GM23338 (cell line): ENCODE measurements around the gene TOMM7. TPM values are rescaled to one million over a fixed set of nuclear protein-coding genes. Genes with fewer than 3 reads are reported as not detected.
"Not testable (repeated sequence)": the region's sequence is repeated elsewhere in the genome, so short reads cannot be mapped to it uniquely, and the experiment has no call there.

ENCODE experiments used
- ATAC-seq: fragments of 200-7000 bp; cut with Tn5 transposase; 3 replicates; pipeline ENCODE4 v1.9.1; 2020
- DNase-seq: peaks from one replicate; pipeline ENCODE4 v3.0.0-alpha.2; 2015; ENCODE audit warnings: low spot score
- H2AFZ ChIP-seq: fragments of 200-600 bp; sonication (generic); 2 replicates; pipeline ENCODE4 v1.8.0; 2016; ENCODE audit warnings: antibody characterized with exemption, mild to moderate bottlenecking, moderate library complexity
- H3F3A ChIP-seq: fragments of 200-600 bp; sonication (generic); replicated peaks from 2 replicates; pipeline ENCODE4 v1.8.0; 2017; ENCODE audit warnings: antibody characterized with exemption, mixed run types, low read depth
- H3K27ac ChIP-seq: fragments of 200-600 bp; sonication (generic); 2 replicates; pipeline ENCODE4 v1.6.1; 2016; ENCODE audit warnings: low read depth
- H3K27me3 ChIP-seq: fragments of 200-600 bp; sonication (generic); 2 replicates; pipeline ENCODE4 v1.8.0; 2016; ENCODE audit warnings: mild to moderate bottlenecking, mixed run types, moderate library complexity; ENCODE audit not compliant: insufficient read depth
- H3K36me3 ChIP-seq: fragments of 200-600 bp; sonication (generic); 2 replicates; pipeline ENCODE4 v1.8.0; 2016; ENCODE audit warnings: mild to moderate bottlenecking; ENCODE audit not compliant: insufficient read depth
- H3K4me1 ChIP-seq: fragments of 200-600 bp; sonication (generic); 2 replicates; pipeline ENCODE4 v1.8.0; 2016; ENCODE audit warnings: mild to moderate bottlenecking, moderate library complexity; ENCODE audit not compliant: insufficient read depth
- H3K4me2 ChIP-seq: fragments of 200-600 bp; sonication (generic); 2 replicates; pipeline ENCODE4 v1.7.1; 2017; ENCODE audit warnings: mixed run types
- H3K4me3 ChIP-seq: fragments of 200-600 bp; sonication (generic); 2 replicates; pipeline ENCODE4 v1.6.1; 2016; ENCODE audit warnings: mixed run types
- H3K79me2 ChIP-seq: fragments of 200-600 bp; sonication (generic); replicated peaks from 2 replicates; pipeline ENCODE4 v1.8.0; 2017; ENCODE audit warnings: mild to moderate bottlenecking; ENCODE audit not compliant: insufficient read depth
- H3K9me2 ChIP-seq: fragments of 200-600 bp; sonication (generic); 2 replicates; pipeline ENCODE4 v1.8.0; 2017; ENCODE audit not compliant: insufficient read depth
- H4K20me1 ChIP-seq: fragments of 200-600 bp; sonication (generic); replicated peaks from 2 replicates; pipeline ENCODE4 v1.8.0; 2017; ENCODE audit warnings: mild to moderate bottlenecking; ENCODE audit not compliant: insufficient read depth
- H3K27ac Mint-ChIP-seq: 2 replicates; pipeline ENCODE4 v1.8.0; 2020; ENCODE audit warnings: inconsistent platforms, mild to moderate bottlenecking, moderate library complexity, mixed read lengths
- H3K27me3 Mint-ChIP-seq: 3 replicates; pipeline ENCODE4 v1.8.0; 2022; ENCODE audit warnings: low read depth, mild to moderate bottlenecking, moderate library complexity, mixed read lengths, inconsistent platforms; ENCODE audit not compliant: insufficient read depth, poor library complexity
- H3K36me3 Mint-ChIP-seq: 3 replicates; pipeline ENCODE4 v1.8.0; 2021; ENCODE audit warnings: low read depth, mild to moderate bottlenecking, inconsistent platforms, moderate library complexity, mixed read lengths
- H3K4me1 Mint-ChIP-seq: 3 replicates; pipeline ENCODE4 v1.8.0; 2020; ENCODE audit warnings: mild to moderate bottlenecking, inconsistent platforms, mixed read lengths
- H3K4me3 Mint-ChIP-seq: 3 replicates; pipeline ENCODE4 v1.8.0; 2021; ENCODE audit warnings: moderate library complexity, mild to moderate bottlenecking, inconsistent platforms, mixed read lengths
- H3K9me3 Mint-ChIP-seq: 3 replicates; pipeline ENCODE4 v1.8.0; 2020; ENCODE audit warnings: moderate library complexity, mild to moderate bottlenecking, inconsistent platforms, mixed read lengths
- ETS1 ChIP-seq: IDR thresholded peaks from 2 replicates; pipeline ENCODE4 v1.6.1; 2016; ENCODE audit warnings: antibody characterized with exemption
- EZH2 ChIP-seq: fragments of 200-600 bp; sonication (generic); IDR thresholded peaks from one replicate; pipeline ENCODE4 v1.8.0; 2017; ENCODE audit warnings: antibody characterized with exemption, mild to moderate bottlenecking, low read depth; ENCODE audit not compliant: unreplicated experiment
- JUNB ChIP-seq: IDR thresholded peaks from one replicate; pipeline ENCODE4 v1.6.1; 2016; ENCODE audit warnings: antibody characterized with exemption; ENCODE audit not compliant: unreplicated experiment
- NANOG ChIP-seq: IDR thresholded peaks from 2 replicates; pipeline ENCODE4 v1.6.1; 2016; ENCODE audit warnings: antibody characterized with exemption, borderline replicate concordance
- REST ChIP-seq: IDR thresholded peaks from one replicate; pipeline ENCODE4 v1.6.1; 2018; ENCODE audit warnings: antibody characterized with exemption; ENCODE audit not compliant: unreplicated experiment
- ZNF114 ChIP-seq: fragments of 250-450 bp; sonication (Bioruptor Pico); IDR thresholded peaks from 2 replicates; pipeline ENCODE4 v1.5.0; 2020; ENCODE audit warnings: mild to moderate bottlenecking, moderate library complexity
- ZNF331 ChIP-seq: fragments of 250-450 bp; sonication (Bioruptor Pico); IDR thresholded peaks from 2 replicates; pipeline ENCODE4 v1.5.0; 2020; ENCODE audit warnings: low read depth, mild to moderate bottlenecking, moderate library complexity
- polyA plus RNA-seq: library from polyadenylated mRNA; unstranded; fragments of >200 nt; fragmentation: Nextera tagmentation; extraction: Ambion mirVana; gene quantifications from 2 replicates; pipeline ENCODE4 v1.2.1, GENCODE V29; 2016
- total RNA-seq: library from RNA; depleted of rRNA; stranded (reverse); fragments of >200 nt; shearing (Covaris generic); gene quantifications from 2 replicates; pipeline ENCODE4 v1.2.3, GENCODE V29; 2014

Gene TOMM7
- total and polyA plus RNA-seq, 2 experiments from 2014 or later: 164 to 920 TPM

- H3K27ac Mint-ChIP-seq, H3K4me3 ChIP-seq, H3K79me2 ChIP-seq, H3K4me2 ChIP-seq, H4K20me1 ChIP-seq, H3K36me3 ChIP-seq, H3K36me3 Mint-ChIP-seq, H3K9me3 Mint-ChIP-seq, H3K4me3 Mint-ChIP-seq, H2AFZ ChIP-seq, DNase-seq, H3K4me1 ChIP-seq, H3K27ac ChIP-seq, H3K9me2 ChIP-seq, H3K4me1 Mint-ChIP-seq, ATAC-seq, H3K27me3 Mint-ChIP-seq, H3K27me3 ChIP-seq, H3F3A ChIP-seq: not testable (repeated sequence)
These were observed 42.8 kb downstream of the TOMM7 start for GRCh38 chr7:22779730-22780323.

- Mint-ChIP-seq H3K27ac (no peak overlapping the region), H3K36me3 (no peaks in the 10 kb centered on the region), H3K9me3 (no peaks in the 10 kb centered on the region), H3K27me3 (no peaks in the 10 kb centered on the region), H3K4me3 (no peak overlapping the region), H3K4me1 (no peaks in the 10 kb centered on the region)
- H3K27me3 ChIP-seq: no peaks in the 10 kb centered on the region
- H3F3A ChIP-seq: no peaks in the 10 kb centered on the region
- H3K36me3 ChIP-seq: no peaks in the 10 kb centered on the region
- H3K79me2 ChIP-seq: no peaks in the 10 kb centered on the region
- no peak overlapping the region for H3K27ac ChIP-seq
- H2AFZ ChIP-seq: no peak overlapping the region
- DNase-seq (no peak), ATAC-seq (no peak)
- no peaks in the 10 kb centered on the region for H4K20me1 ChIP-seq
- no peak overlapping the region for H3K4me3 ChIP-seq
- H3K4me1 ChIP-seq: no peaks in the 10 kb centered on the region
- H3K4me2 ChIP-seq: no peak overlapping the region
- TF ChIP-seq ZNF331 (no peak), EZH2 (no peak)
- H3K9me2 ChIP-seq: peaks cover 1% of the 10 kb centered on the region; the same call in 1 of the 2 replicates
These were observed 45.7 kb downstream of the TOMM7 start for GRCh38 chr7:22776964-22777363.

GRCh38 chr7:22772885-22773284 is 49.8 kb downstream of the TOMM7 start:
- no peaks in the 10 kb centered on the region for H3F3A ChIP-seq
- H3K4me1 ChIP-seq: no peaks in the 10 kb centered on the region
- Mint-ChIP-seq H3K27me3 (no peaks in the 10 kb centered on the region), H3K36me3 (no peaks in the 10 kb centered on the region), H3K27ac (no peak overlapping the region), H3K9me3 (no peaks in the 10 kb centered on the region), H3K4me3 (no peak overlapping the region), H3K4me1 (no peaks in the 10 kb centered on the region)
- no peak overlapping the region for H3K4me3 ChIP-seq
- H4K20me1 ChIP-seq: no peaks in the 10 kb centered on the region
- H3K36me3 ChIP-seq: no peaks in the 10 kb centered on the region
- H3K4me2 ChIP-seq: no peak overlapping the region
- no peak for ATAC-seq
- no peak for TF ChIP-seq ETS1
- H3K79me2 ChIP-seq: no peaks in the 10 kb centered on the region
- DNase-seq: no peak
- H3K27me3 ChIP-seq: no peaks in the 10 kb centered on the region
- H3K9me2 ChIP-seq: peaks cover 4% of the 10 kb centered on the region; the same call in 1 of the 2 replicates
- no peak overlapping the region for H3K27ac ChIP-seq
- no peak overlapping the region for H2AFZ ChIP-seq

- H3K79me2 ChIP-seq: no peaks in the 10 kb centered on the region
- no peaks in the 10 kb centered on the region for H3K36me3 Mint-ChIP-seq
- H3K4me1 ChIP-seq: no peaks in the 10 kb centered on the region
- H3K4me1 Mint-ChIP-seq: no peaks in the 10 kb centered on the region
- H4K20me1 ChIP-seq: no peaks in the 10 kb centered on the region
- H3F3A ChIP-seq: no peaks in the 10 kb centered on the region
- H3K36me3 ChIP-seq: no peaks in the 10 kb centered on the region
- H3K4me3 Mint-ChIP-seq: no peak overlapping the region
- H3K4me3 ChIP-seq: no peak overlapping the region
- DNase-seq (no peak), ATAC-seq (no peak)
- peaks cover 4% of the 10 kb centered on the region; the same call in 1 of the 2 replicates for H3K9me2 ChIP-seq
- no peaks in the 10 kb centered on the region for H3K9me3 Mint-ChIP-seq
- H2AFZ ChIP-seq: no peak overlapping the region
- no peaks in the 10 kb centered on the region for H3K27me3 Mint-ChIP-seq
- H3K27me3 ChIP-seq: no peaks in the 10 kb centered on the region
- no peak overlapping the region for H3K27ac ChIP-seq
- H3K27ac Mint-ChIP-seq: no peak overlapping the region
- H3K4me2 ChIP-seq: no peak overlapping the region
- TF ChIP-seq ZNF331: no peak
- TF ChIP-seq ZNF114 (CRISPR knock-in tag): no peak
- TF ChIP-seq JUNB: no peak
- TF ChIP-seq NANOG: no peak
- no peak for TF ChIP-seq REST
- TF ChIP-seq ETS1: no peak
These were observed 50.8 kb downstream of the TOMM7 start for GRCh38 chr7:22771872-22772228.
